Esophagus muscularis mucosa (tissue), 2 donors: Measurements from ENCODE around the gene PTPN4.

Experiments used
- POLR2A ChIP-seq: fragments of 450-650 bp; IDR thresholded peaks from one replicate; pipeline ENCODE4 v1.6.1; 2017; ENCODE audit warnings: antibody characterized with exemption, moderate library complexity, mild to moderate bottlenecking, low read depth
- POLR2AphosphoS5 ChIP-seq, 2 donors: sonication (generic); formaldehyde crosslinking; IDR thresholded peaks; one replicate each; pipeline ENCODE4 v1.6.1; 2017; ENCODE audit warnings: antibody characterized with exemption in 2 of 2

DNA sequence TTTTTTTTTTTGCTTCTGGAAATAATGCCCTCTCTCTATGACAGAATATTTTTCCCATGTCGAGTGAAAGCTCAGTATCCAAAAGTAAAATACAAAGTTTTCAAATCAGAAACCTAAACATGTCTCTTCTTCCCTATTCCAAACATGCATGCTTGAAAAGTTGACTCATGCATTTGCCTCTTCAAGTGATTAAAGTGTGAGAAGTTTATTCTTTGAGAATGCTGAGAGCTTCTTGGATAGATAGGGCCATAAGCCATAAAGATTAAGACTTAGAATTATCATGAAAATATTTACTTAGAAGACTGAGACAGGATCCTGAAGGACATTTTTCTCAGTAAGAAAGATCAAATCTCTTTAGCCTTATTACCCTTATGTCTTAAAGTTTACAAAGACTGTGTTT, 154.5 kb downstream of the PTPN4 start:
- TF ChIP-seq POLR2A (no peak), POLR2AphosphoS5 (IDR thresholded peaks at IDR 0.05) (no peak)
